ENCODE measurements around the gene LRRC8C. TPM values are rescaled to one million over a fixed set of nuclear protein-coding genes. Genes with fewer than 3 reads are reported as not detected.

LRRC8C gene
- total and polyA plus RNA-seq, 2 of the 8 experiments (the other 6 are each of a cell fraction or from before 2014, with no cell fraction given) = 1.1 to 2.1 TPM

DNA sequence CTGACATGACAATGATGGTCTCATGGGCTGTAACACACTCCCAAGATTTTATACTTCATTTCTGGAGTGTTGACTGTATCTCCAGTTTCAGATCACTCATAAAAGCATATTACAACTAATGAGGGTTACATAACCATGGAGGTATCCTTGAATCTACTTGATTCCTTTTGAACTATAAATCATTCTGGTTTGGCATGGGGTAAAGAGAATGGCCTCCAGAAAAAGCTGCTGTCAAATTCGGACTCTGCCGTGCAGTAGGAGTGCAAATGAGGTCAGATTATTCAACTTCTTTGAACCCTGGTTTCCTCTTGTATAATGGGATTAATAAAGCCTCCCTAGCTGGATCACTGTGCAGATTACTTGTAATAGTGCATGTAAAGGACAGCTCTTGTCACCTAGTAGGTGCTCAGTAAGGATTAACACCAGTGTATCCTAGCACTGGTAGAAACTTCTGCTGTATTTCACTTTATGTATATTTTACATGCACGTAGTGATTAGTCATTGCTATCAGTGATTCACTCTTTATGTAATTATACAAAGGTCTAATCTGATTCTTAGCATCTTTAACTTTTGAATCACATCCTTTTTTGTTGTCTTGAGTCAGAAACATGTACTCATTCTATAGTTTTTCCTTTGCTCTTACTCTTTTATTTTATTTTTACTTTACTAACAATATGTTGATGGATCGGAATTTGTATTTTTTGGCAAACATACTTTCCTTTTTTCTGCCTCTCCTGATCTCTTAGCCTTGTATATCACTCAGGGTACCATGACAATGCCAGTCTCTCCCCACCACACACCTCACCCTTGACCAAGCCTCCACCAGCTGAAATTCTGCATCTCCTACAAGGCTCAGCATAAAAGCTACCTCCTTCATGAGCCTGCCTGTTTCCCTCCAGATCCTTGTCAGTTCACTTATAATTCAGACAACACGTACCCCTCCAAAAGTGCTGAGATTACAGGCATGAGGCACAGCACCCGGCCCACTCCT, 3.2 kb downstream of the LRRC8C start:
- DNase-seq (ENCODE audit: low read depth in 1 of 2, low spot score in 2 of 2) (no peak), FAIRE-seq (no peak)
- Histone ChIP-seq H3K79me1 (ENCODE audit: low read depth, low read length) (no peaks in the 10 kb centered on the region), H4K8ac (ENCODE audit: extremely low read depth, insufficient read depth, low read length) (no peak overlapping the region), H3K27ac (ENCODE audit: low read depth, low read length) (no peak overlapping the region), H4K20me1 (replicated peaks in 1 of 2; ENCODE audit: control insufficient read depth in 1 of 2, insufficient read depth in 2 of 2, low read length in 2 of 2) (no peaks in the 10 kb centered on the region), H3K4me1 (replicated peaks in 1 of 4; ENCODE audit: control insufficient read depth in 3 of 4, insufficient read depth in 4 of 4, low read length in 3 of 4) (peaks cover 0 to 10% (median 7%) of the 10 kb centered on the region in 4 experiments; a peak in 5 of 7 replicates), H2BK5ac (ENCODE audit: low read depth, low read length) (no peak overlapping the region), H2BK20ac (ENCODE audit: low read length) (no peak overlapping the region), H2AK5ac (ENCODE audit: low read depth, low read length) (no peak overlapping the region), H2BK120ac (replicated peaks; ENCODE audit: low read depth, low read length) (no peak overlapping the region), H3K4me3 (ENCODE audit: extremely low read depth in 1 of 4, insufficient read depth in 2 of 4, low read depth in 3 of 4, low read length in 4 of 4) (no peak overlapping the region), H2BK12ac (ENCODE audit: low read depth, low read length) (no peak overlapping the region), H3K14ac (ENCODE audit: insufficient read length) (no peak overlapping the region), H2AFZ (ENCODE audit: low read length) (no peak overlapping the region), H3K4ac (replicated peaks; ENCODE audit: insufficient read length, low read depth, low read length) (no peak overlapping the region), H3K79me2 (ENCODE audit: control insufficient read depth in 1 of 2, insufficient read depth in 2 of 2, low read length in 2 of 2) (no peaks in the 10 kb centered on the region), H3K4me2 (ENCODE audit: insufficient read depth in 1 of 2, low read depth in 2 of 2, low read length in 2 of 2) (no peak overlapping the region), H3K23me2 (ENCODE audit: low read depth, low read length) (peaks cover 18% of the 10 kb centered on the region), H3K9ac (replicated peaks in 1 of 4; ENCODE audit: extremely low read depth in 1 of 4, low read depth in 3 of 4, low read length in 3 of 4) (no peak overlapping the region), H2BK15ac (ENCODE audit: low read length) (no peak overlapping the region), H3K18ac (ENCODE audit: extremely low read depth, low read length) (no peak overlapping the region), H3K9me3 (ENCODE audit: insufficient read depth in 2 of 2, low read depth in 1 of 2, low read length in 1 of 2) (no peaks in the 10 kb centered on the region), H3K36me3 (ENCODE audit: control insufficient read depth in 2 of 4, insufficient read depth in 4 of 4, low read length in 3 of 4) (no peaks in the 10 kb centered on the region), H3K23ac (ENCODE audit: insufficient read length) (no peak overlapping the region), H3K56ac (replicated peaks; ENCODE audit: insufficient read length, low read depth, low read length) (no peak overlapping the region), H3K27me3 (replicated peaks in 1 of 4; ENCODE audit: control insufficient read depth in 3 of 4, extremely low read depth in 1 of 4, insufficient read depth in 3 of 4, low read length in 3 of 4) (peaks cover 0 to 23% (median 18%) of the 10 kb centered on the region in 4 experiments; a peak in 5 of 7 replicates), H4K5ac (ENCODE audit: insufficient read length, low read depth, low read length) (no peak overlapping the region), H4K91ac (replicated peaks; ENCODE audit: insufficient read length, low read length) (no peak overlapping the region)
- ChIA-PET POLR2A (ENCODE audit: partially characterized antibody) (no interaction called here), CTCF (ENCODE audit: partially characterized antibody) (interaction anchor here (1.1 to 9.7 kb wide), 3 partner anchors 127 to 151 kb away, joined by 3 to 101 read pairs (median 6); no protein-coding TSS in a partner anchor)
- 83% methylated on average over 6 of the region's 6 CpGs; no CpG with 5 or more reads in 1 of the 2 experiments for WGBS, 2 experiments (ENCODE audit: extremely low coverage in 1 of 2, insufficient coverage in 1 of 2, insufficient read length in 1 of 2, insufficient replicate concordance in 2 of 2, low coverage in 1 of 2, low lambda C conversion rate in 2 of 2, missing lambda C conversion rate in 1 of 2)

Data from H1 (cell line).